Vagina (tissue), 2 donors: ENCODE data around the gene PRKCB.

Experiments used
- POLR2A ChIP-seq, 2 donors: fragments of 450-650 bp; IDR thresholded peaks; one replicate each; pipeline ENCODE4 v1.6.1; 2017; ENCODE audit warnings: antibody characterized with exemption in 2 of 2, mild to moderate bottlenecking in 2 of 2, moderate library complexity in 2 of 2
- POLR2AphosphoS5 ChIP-seq, 2 donors: sonication (generic); formaldehyde crosslinking; IDR thresholded peaks; one replicate each; pipeline ENCODE4 v1.9.0; 2017; ENCODE audit warnings: antibody characterized with exemption in 2 of 2, mild to moderate bottlenecking in 2 of 2, low read depth in 1 of 2; ENCODE audit not compliant: insufficient read depth in 1 of 2
- TF ChIP-seq, protein P1 (sequence below), 3 experiments: fragments of 450-650 bp in 2 of 3; fragments of 200-600 bp in 1 of 3; sonication (generic) in 1 of 3; IDR thresholded peaks; one replicate each; pipeline ENCODE4 v1.5.1; 2017 to 2019; ENCODE audit warnings: antibody characterized with exemption in 3 of 3, mild to moderate bottlenecking in 2 of 3, moderate library complexity in 2 of 3

DNA sequence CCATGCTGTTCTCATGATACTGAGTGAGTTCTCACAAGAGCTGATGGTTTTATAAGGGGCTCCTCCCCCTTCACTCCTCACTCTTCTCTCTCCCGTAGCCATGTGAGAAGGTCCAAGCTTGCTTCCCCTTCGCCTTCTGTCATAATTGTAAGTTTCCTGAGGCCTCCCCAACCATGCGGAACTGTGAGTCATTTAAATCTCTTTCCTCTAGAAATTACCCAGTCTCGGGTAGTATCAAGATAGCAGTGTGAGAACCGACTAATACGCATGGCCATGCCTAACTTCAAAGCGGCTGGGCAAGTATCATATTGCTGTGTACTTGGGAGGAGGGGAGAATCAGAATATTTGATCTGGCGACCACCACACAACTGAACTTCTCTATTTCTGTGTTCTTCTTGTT is 88.3 kb downstream of the PRKCB start:
- TF ChIP-seq, protein P1, sequence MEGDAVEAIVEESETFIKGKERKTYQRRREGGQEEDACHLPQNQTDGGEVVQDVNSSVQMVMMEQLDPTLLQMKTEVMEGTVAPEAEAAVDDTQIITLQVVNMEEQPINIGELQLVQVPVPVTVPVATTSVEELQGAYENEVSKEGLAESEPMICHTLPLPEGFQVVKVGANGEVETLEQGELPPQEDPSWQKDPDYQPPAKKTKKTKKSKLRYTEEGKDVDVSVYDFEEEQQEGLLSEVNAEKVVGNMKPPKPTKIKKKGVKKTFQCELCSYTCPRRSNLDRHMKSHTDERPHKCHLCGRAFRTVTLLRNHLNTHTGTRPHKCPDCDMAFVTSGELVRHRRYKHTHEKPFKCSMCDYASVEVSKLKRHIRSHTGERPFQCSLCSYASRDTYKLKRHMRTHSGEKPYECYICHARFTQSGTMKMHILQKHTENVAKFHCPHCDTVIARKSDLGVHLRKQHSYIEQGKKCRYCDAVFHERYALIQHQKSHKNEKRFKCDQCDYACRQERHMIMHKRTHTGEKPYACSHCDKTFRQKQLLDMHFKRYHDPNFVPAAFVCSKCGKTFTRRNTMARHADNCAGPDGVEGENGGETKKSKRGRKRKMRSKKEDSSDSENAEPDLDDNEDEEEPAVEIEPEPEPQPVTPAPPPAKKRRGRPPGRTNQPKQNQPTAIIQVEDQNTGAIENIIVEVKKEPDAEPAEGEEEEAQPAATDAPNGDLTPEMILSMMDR (IDR thresholded peaks at IDR 0.05), result no peak
- no peak for TF ChIP-seq POLR2A (IDR thresholded peaks at IDR 0.05)
- TF ChIP-seq POLR2AphosphoS5 (IDR thresholded peaks at IDR 0.05; ENCODE audit: insufficient read depth in 1 of 2, low read depth in 1 of 2), result no peak
